Stimulated activated naive CD8-positive, alpha-beta T cell treated with anti-CD3 and anti-CD28 coated beads, Interleukin-15, Interleukin-2, amounts not matched to agents 100 ng/mL and 50 ng/mL, for 24 hours (primary cell): ENCODE measurements around the gene ULK4.

ENCODE experiments used
- H3K27ac Mint-ChIP-seq: one replicate; pipeline ENCODE4 v1.8.0; 2021; ENCODE audit warnings: mild to moderate bottlenecking, mixed read lengths
- H3K27me3 Mint-ChIP-seq: one replicate; pipeline ENCODE4 v1.8.0; 2021; ENCODE audit warnings: mixed read lengths
- H3K36me3 Mint-ChIP-seq: one replicate; pipeline ENCODE4 v1.8.0; 2021; ENCODE audit warnings: low read depth, mixed read lengths
- H3K4me1 Mint-ChIP-seq: one replicate; pipeline ENCODE4 v1.8.0; 2021; ENCODE audit warnings: low read depth, mixed read lengths
- H3K4me3 Mint-ChIP-seq: one replicate; pipeline ENCODE4 v1.8.0; 2021; ENCODE audit warnings: mild to moderate bottlenecking, mixed read lengths
- H3K9me3 Mint-ChIP-seq: one replicate; pipeline ENCODE4 v1.8.0; 2021; ENCODE audit warnings: mixed read lengths

The ULK4 gene

GRCh38 chr3:41260063-41260450 is 701.8 kb downstream of the ULK4 start:
- no peaks in the 10 kb centered on the region for H3K9me3 Mint-ChIP-seq
- H3K36me3 Mint-ChIP-seq: peaks cover 3% of the 10 kb centered on the region
- no peak overlapping the region for H3K4me3 Mint-ChIP-seq
- no peaks in the 10 kb centered on the region for H3K27me3 Mint-ChIP-seq
- no peaks in the 10 kb centered on the region for H3K4me1 Mint-ChIP-seq
- H3K27ac Mint-ChIP-seq: no peak overlapping the region

GRCh38 chr3:41259449-41260062 is 702.3 kb downstream of the ULK4 start:
- Mint-ChIP-seq H3K4me3 (no peak overlapping the region), H3K27me3 (no peaks in the 10 kb centered on the region)

GRCh38 chr3:41258239-41258800 is 703.6 kb downstream of the ULK4 start:
- H3K9me3 Mint-ChIP-seq: peaks cover 3% of the 10 kb centered on the region
- no peaks in the 10 kb centered on the region for H3K4me1 Mint-ChIP-seq
- peaks cover 3% of the 10 kb centered on the region for H3K36me3 Mint-ChIP-seq
- no peak overlapping the region for H3K4me3 Mint-ChIP-seq
- H3K27me3 Mint-ChIP-seq: no peaks in the 10 kb centered on the region
- H3K27ac Mint-ChIP-seq: no peak overlapping the region

More at GRCh38 chr3:41259449-41260062, 702.3 kb downstream of the ULK4 start:
- peaks cover 3% of the 10 kb centered on the region for H3K36me3 Mint-ChIP-seq
- H3K9me3 Mint-ChIP-seq: no peaks in the 10 kb centered on the region
- H3K27ac Mint-ChIP-seq: no peak overlapping the region
- no peaks in the 10 kb centered on the region for H3K4me1 Mint-ChIP-seq

GRCh38 chr3:41251593-41251992 is 710.3 kb downstream of the ULK4 start:
- Mint-ChIP-seq H3K27ac (no peak overlapping the region), H3K4me1 (no peaks in the 10 kb centered on the region), H3K27me3 (no peaks in the 10 kb centered on the region), H3K9me3 (peaks cover 3% of the 10 kb centered on the region), H3K4me3 (no peak overlapping the region), H3K36me3 (peaks cover 6% of the 10 kb centered on the region)

- H3K4me1 Mint-ChIP-seq: no peaks in the 10 kb centered on the region
- H3K4me3 Mint-ChIP-seq: no peak overlapping the region
- H3K27me3 Mint-ChIP-seq: no peaks in the 10 kb centered on the region
- H3K36me3 Mint-ChIP-seq: peaks cover 6% of the 10 kb centered on the region
- no peak overlapping the region for H3K27ac Mint-ChIP-seq
- peaks cover 3% of the 10 kb centered on the region for H3K9me3 Mint-ChIP-seq
Measured at GRCh38 chr3:41250825-41251224, 711.1 kb downstream of the ULK4 start.

- Mint-ChIP-seq H3K27ac (no peak overlapping the region), H3K27me3 (no peaks in the 10 kb centered on the region), H3K4me3 (no peak overlapping the region), H3K4me1 (no peaks in the 10 kb centered on the region), H3K9me3 (peaks cover 3% of the 10 kb centered on the region), H3K36me3 (peaks cover 6% of the 10 kb centered on the region)
Measured at GRCh38 chr3:41249318-41249717, 712.6 kb downstream of the ULK4 start.

GRCh38 chr3:41248525-41248924 is 713.4 kb downstream of the ULK4 start:
- H3K9me3 Mint-ChIP-seq: peaks cover under 1% of the 10 kb centered on the region
- H3K27me3 Mint-ChIP-seq: no peaks in the 10 kb centered on the region
- H3K27ac Mint-ChIP-seq: no peak overlapping the region
- H3K4me1 Mint-ChIP-seq: no peaks in the 10 kb centered on the region
- H3K36me3 Mint-ChIP-seq: peaks cover 6% of the 10 kb centered on the region
- H3K4me3 Mint-ChIP-seq: no peak overlapping the region

- no peak overlapping the region for H3K27ac Mint-ChIP-seq
- no peaks in the 10 kb centered on the region for H3K27me3 Mint-ChIP-seq
- no peak overlapping the region for H3K4me3 Mint-ChIP-seq
- H3K9me3 Mint-ChIP-seq: no peaks in the 10 kb centered on the region
- H3K36me3 Mint-ChIP-seq: peaks cover 5% of the 10 kb centered on the region
- H3K4me1 Mint-ChIP-seq: no peaks in the 10 kb centered on the region
Measured at GRCh38 chr3:41247055-41248004, 714.6 kb downstream of the ULK4 start.

- Mint-ChIP-seq H3K27ac (no peak overlapping the region), H3K36me3 (peaks cover 25% of the 10 kb centered on the region), H3K27me3 (no peaks in the 10 kb centered on the region), H3K9me3 (no peaks in the 10 kb centered on the region), H3K4me1 (no peaks in the 10 kb centered on the region), H3K4me3 (no peak overlapping the region)
Measured at GRCh38 chr3:41244620-41245336, 717.1 kb downstream of the ULK4 start.

- H3K36me3 Mint-ChIP-seq: peaks cover 41% of the 10 kb centered on the region
- H3K4me3 Mint-ChIP-seq: no peak overlapping the region
- no peaks in the 10 kb centered on the region for H3K27me3 Mint-ChIP-seq
- no peaks in the 10 kb centered on the region for H3K4me1 Mint-ChIP-seq
- peak overlapping the region; percentile 38 for H3K27ac Mint-ChIP-seq
- H3K9me3 Mint-ChIP-seq: no peaks in the 10 kb centered on the region
Measured at GRCh38 chr3:41243183-41243582, 718.7 kb downstream of the ULK4 start.

- H3K36me3 Mint-ChIP-seq: peaks cover 53% of the 10 kb centered on the region
- no peaks in the 10 kb centered on the region for H3K4me1 Mint-ChIP-seq
- peak overlapping the region; percentile 43 for H3K27ac Mint-ChIP-seq
Measured at GRCh38 chr3:41241800-41242571, 719.9 kb downstream of the ULK4 start.

GRCh38 chr3:41241161-41241560 is 720.7 kb downstream of the ULK4 start:
- H3K27ac Mint-ChIP-seq: no peak overlapping the region
- H3K27me3 Mint-ChIP-seq: no peaks in the 10 kb centered on the region
- no peak overlapping the region for H3K4me3 Mint-ChIP-seq
- H3K36me3 Mint-ChIP-seq: peaks cover 61% of the 10 kb centered on the region
- H3K9me3 Mint-ChIP-seq: no peaks in the 10 kb centered on the region
- no peaks in the 10 kb centered on the region for H3K4me1 Mint-ChIP-seq

More at GRCh38 chr3:41241800-41242571, 719.9 kb downstream of the ULK4 start:
- Mint-ChIP-seq H3K9me3 (no peaks in the 10 kb centered on the region), H3K4me3 (no peak overlapping the region), H3K27me3 (no peaks in the 10 kb centered on the region)

- H3K36me3 Mint-ChIP-seq: peaks cover 77% of the 10 kb centered on the region
- no peak overlapping the region for H3K4me3 Mint-ChIP-seq
- no peaks in the 10 kb centered on the region for H3K9me3 Mint-ChIP-seq
- H3K27ac Mint-ChIP-seq: no peak overlapping the region
- H3K4me1 Mint-ChIP-seq: no peaks in the 10 kb centered on the region
- no peaks in the 10 kb centered on the region for H3K27me3 Mint-ChIP-seq
Measured at GRCh38 chr3:41239587-41239986, 722.3 kb downstream of the ULK4 start.

- Mint-ChIP-seq H3K36me3 (peaks cover 93% of the 10 kb centered on the region), H3K27me3 (no peaks in the 10 kb centered on the region), H3K4me3 (no peak overlapping the region), H3K9me3 (no peaks in the 10 kb centered on the region), H3K4me1 (no peaks in the 10 kb centered on the region), H3K27ac (no peak overlapping the region)
Measured at GRCh38 chr3:41237907-41238306, 724.0 kb downstream of the ULK4 start.
